HCT116 (cell line): ENCODE results near the gene DNAH10. TPM values are rescaled to one million over a fixed set of nuclear protein-coding genes. Genes with fewer than 3 reads are reported as not detected.

Experiments
- ATAC-seq: fragments of 200-7000 bp; cut with Tn5 transposase; 2 replicates; pipeline ENCODE4 v1.9.1; 2020; ENCODE audit warnings: mild to moderate bottlenecking, moderate library complexity
- BruUV-seq: library from RNA; stranded (reverse); fragments of 400-500 nt; replicated peaks from 2 replicates; lab custom pipeline; 2021; lab: Mats Ljungman, UMichigan
- CTCF ChIA-PET: fragments of 300-600 bp; sonication (Branson Sonifier 250); formaldehyde crosslinking; loops from one replicate; lab custom pipeline; 2021; ENCODE audit warnings: antibody characterized with exemption; lab: Charles Lee
- POLR2A ChIA-PET: fragments of 300-600, 350-600 bp; sonication (Branson Sonifier 250); formaldehyde crosslinking; loops from one replicate; lab custom pipeline; 2021; ENCODE audit warnings: antibody characterized with exemption; lab: Charles Lee
- RAD21 ChIA-PET, 2 experiments: fragments of 300-600 bp; sonication (Branson Sonifier 250); formaldehyde crosslinking; loops; one replicate each; lab custom pipeline; 2023; ENCODE audit warnings: low total read pairs in 2 of 2; ENCODE audit not compliant: uncharacterized antibody in 2 of 2, unreplicated experiment in 2 of 2, low non-redundant PET in 1 of 2; lab: Charles Lee
- DNase-seq: peaks from one replicate; pipeline ENCODE4 v3.0.0-alpha.2; 2010; ENCODE audit warnings: low read depth, low spot score
- H2AFZ ChIP-seq: fragments of 200-600 bp; shearing (Covaris generic), sonication (generic); 2 replicates; pipeline ENCODE4 v1.6.1; 2017; ENCODE audit warnings: low read depth, mixed run types, mixed read lengths, antibody characterized with exemption, low read length; ENCODE audit not compliant: poor library complexity, severe bottlenecking
- H3K27ac ChIP-seq: 2 replicates; pipeline ENCODE4 v1.5.1; 2012; ENCODE audit warnings: low read depth, low read length
- H3K27me3 ChIP-seq: fragments of 200-600 bp; sonication (generic); 2 replicates; pipeline ENCODE4 v1.6.1; 2016; ENCODE audit warnings: mixed run types, low read length, mixed read lengths; ENCODE audit not compliant: insufficient read depth
- H3K36me3 ChIP-seq, 2 experiments: fragments of 200-500 bp in 1 of 2; fragments of 200-600 bp in 1 of 2; sonication (Bioruptor generic) in 1 of 2; sonication (generic) in 1 of 2; 2 replicates each; pipeline versions ENCODE4 v1.5.1 to v1.6.1; 2014 to 2016; ENCODE audit warnings: low read length in 2 of 2, inconsistent platforms in 1 of 2, mixed read lengths in 1 of 2, mixed run types in 1 of 2; ENCODE audit not compliant: insufficient read depth in 2 of 2, control insufficient read depth in 1 of 2
- H3K4me1 ChIP-seq, 2 experiments: fragments of 200-600 bp in 1 of 2; sonication (generic) in 1 of 2; 2 replicates each; pipeline versions ENCODE4 v1.5.1 to v1.6.1; 2012 to 2017; ENCODE audit warnings: low read length in 2 of 2, inconsistent platforms in 1 of 2, mild to moderate bottlenecking in 1 of 2, mixed read lengths in 1 of 2, mixed run types in 1 of 2, moderate library complexity in 1 of 2; ENCODE audit not compliant: insufficient read depth in 2 of 2, control insufficient read depth in 1 of 2
- H3K4me2 ChIP-seq: fragments of 200-600 bp; sonication (generic); 2 replicates; pipeline ENCODE4 v1.6.1; 2017; ENCODE audit warnings: mixed run types, low read length, mixed read lengths
- H3K4me3 ChIP-seq, 2 experiments: fragments of 200-600 bp in 1 of 2; sonication (generic) in 1 of 2; replicated peaks in 1 of 2; 2 replicates each; pipeline ENCODE4 v1.5.1; 2011 to 2016; ENCODE audit warnings: low read length in 2 of 2, control low read depth in 1 of 2, low read depth in 1 of 2, mild to moderate bottlenecking in 1 of 2, mixed read lengths in 1 of 2, mixed run types in 1 of 2
- H3K79me2 ChIP-seq: fragments of 200-600 bp; sonication (generic); 2 replicates; pipeline ENCODE4 v1.6.1; 2017; ENCODE audit warnings: mild to moderate bottlenecking, mixed run types, low read length, moderate library complexity, mixed read lengths; ENCODE audit not compliant: insufficient read depth
- H3K9ac ChIP-seq: fragments of 200-600 bp; sonication (generic); 2 replicates; pipeline ENCODE4 v1.6.1; 2016; ENCODE audit warnings: low read length, mixed read lengths
- H3K9me2 ChIP-seq: fragments of 200-600 bp; sonication (generic), shearing (Covaris generic); 2 replicates; pipeline ENCODE4 v1.6.1; 2017; ENCODE audit warnings: mixed run types, mild to moderate bottlenecking, moderate library complexity; ENCODE audit not compliant: insufficient read depth
- H3K9me3 ChIP-seq, 2 experiments: fragments of 200-500 bp in 1 of 2; fragments of 200-600 bp in 1 of 2; sonication (Bioruptor generic) in 1 of 2; sonication (generic) in 1 of 2; 2 replicates each; pipeline ENCODE4 v1.6.1; 2014 to 2017; ENCODE audit warnings: low read length in 2 of 2, mixed read lengths in 2 of 2, inconsistent platforms in 1 of 2, low read depth in 1 of 2, mild to moderate bottlenecking in 1 of 2, mixed run types in 1 of 2, moderate library complexity in 1 of 2; ENCODE audit not compliant: control insufficient read depth in 1 of 2, insufficient read depth in 1 of 2
- H4K20me1 ChIP-seq: fragments of 200-600 bp; sonication (generic), shearing (Covaris generic); 2 replicates; pipeline ENCODE4 v1.6.1; 2017; ENCODE audit warnings: mixed run types, mild to moderate bottlenecking, moderate library complexity; ENCODE audit not compliant: insufficient read depth
- CBX3 ChIP-seq: IDR thresholded peaks from 2 replicates; pipeline ENCODE4 v1.6.1; 2012; ENCODE audit warnings: low read depth
- CEBPB ChIP-seq: IDR thresholded peaks from 2 replicates; pipeline ENCODE4 v1.6.1; 2012; ENCODE audit warnings: low read depth
- EZH2phosphoT487 ChIP-seq: fragments of 200-600 bp; IDR thresholded peaks from 2 replicates; pipeline ENCODE4 v1.6.1; 2018; ENCODE audit warnings: antibody characterized with exemption, borderline replicate concordance
- FOSL1 ChIP-seq: IDR thresholded peaks from 2 replicates; pipeline ENCODE4 v1.6.1; 2012; ENCODE audit warnings: low read depth
- JUND ChIP-seq: IDR thresholded peaks from 2 replicates; pipeline ENCODE4 v1.6.1; 2012
- REST ChIP-seq: IDR thresholded peaks from 2 replicates; pipeline ENCODE4 v1.6.1; 2012; ENCODE audit warnings: low read depth
- YY1 ChIP-seq: IDR thresholded peaks from 2 replicates; pipeline ENCODE4 v1.6.1; 2011; ENCODE audit warnings: low read length, low read depth, moderate library complexity, mild to moderate bottlenecking; ENCODE audit not compliant: insufficient replicate concordance; ENCODE audit errors: extremely low read depth
- ZNF274 ChIP-seq: fragments of 200-500 bp; sonication (Bioruptor generic); IDR thresholded peaks from 2 replicates; pipeline ENCODE4 v1.6.1; 2014; ENCODE audit warnings: mild to moderate bottlenecking, low read depth, low read length, inconsistent platforms
- intact Hi-C: fragments of 100-400 bp; cut with micrococcal nuclease; formaldehyde crosslinking; loops from 2 replicates; pipeline ENCODE4 v1.10.0; 2022
- total RNA-seq: library from RNA; stranded (reverse); gene quantifications from one replicate; pipeline ENCODE4 v1.2.1, GENCODE V29; 2021; ENCODE audit not compliant: unreplicated experiment

DNAH10 gene
- total RNA-seq, 1 experiment from 2014 or later: 1.3 TPM

DNA sequence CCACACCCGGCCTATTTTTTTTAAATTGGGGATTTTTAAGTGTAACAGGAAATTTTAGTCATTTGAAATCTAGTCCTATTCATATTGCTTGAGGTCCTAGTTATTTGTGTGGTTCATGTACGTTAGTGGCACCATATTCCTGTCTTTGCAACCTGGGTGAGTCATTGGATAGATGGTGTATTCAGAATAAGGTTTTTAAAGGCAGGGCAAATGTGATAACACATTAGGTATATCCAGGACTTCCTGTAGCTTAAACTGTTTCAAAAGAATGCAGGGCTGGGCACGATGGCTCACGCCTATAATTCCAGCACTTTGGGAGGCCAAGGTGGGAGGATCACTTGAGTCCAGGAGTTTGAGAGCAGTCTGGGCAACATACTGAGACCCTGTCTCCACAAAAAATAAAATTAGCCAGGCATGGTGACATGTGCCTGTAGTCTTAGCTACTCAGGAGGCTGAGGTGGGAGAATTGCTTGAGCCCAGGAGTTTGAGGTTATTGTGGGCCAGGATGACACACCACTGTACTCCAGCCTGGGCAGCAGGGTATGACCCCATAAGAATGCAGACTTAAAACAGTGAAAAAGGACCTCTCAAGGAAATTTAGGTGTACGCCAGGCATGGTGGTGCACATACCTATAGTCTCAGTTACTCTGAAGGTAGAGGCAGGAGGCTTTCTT is 41.8 kb upstream of the DNAH10 start:
- ChIA-PET POLR2A (no interaction called here), RAD21 (no interaction called here), CTCF (no interaction called here)
- Histone ChIP-seq H3K79me2 (no peaks in the 10 kb centered on the region), H2AFZ (no peak overlapping the region), H3K27me3 (no peaks in the 10 kb centered on the region), H3K27ac (no peak overlapping the region), H4K20me1 (no peaks in the 10 kb centered on the region), H3K9me2 (no peaks in the 10 kb centered on the region), H3K4me3 (no peak overlapping the region), H3K4me1 (no peaks in the 10 kb centered on the region), H3K36me3 (peaks cover 0 to 5% of the 10 kb centered on the region in 2 experiments; a peak in 2 of 4 replicates), H3K9me3 (no peaks in the 10 kb centered on the region), H3K9ac (no peak overlapping the region), H3K4me2 (no peak overlapping the region)
- intact Hi-C loops: no loop called here
- ATAC-seq (no peak), DNase-seq (no peak)
- BruUV-seq: no TSS peak
- no peak for TF ChIP-seq FOSL1
- no peak for TF ChIP-seq EZH2phosphoT487
- TF ChIP-seq REST: no peak
- no peak for TF ChIP-seq JUND
- TF ChIP-seq CEBPB: no peak
- no peak for TF ChIP-seq YY1
- no peak for TF ChIP-seq ZNF274
- TF ChIP-seq CBX3: no peak
